GM12874 (cell line): ENCODE results near the gene ASCC2.

Experiments
- CTCF ChIP-seq: IDR thresholded peaks from 2 replicates; pipeline ENCODE4 v1.5.1; 2011; ENCODE audit warnings: low read depth, mild to moderate bottlenecking, control low read depth, low read length, moderate library complexity; ENCODE audit not compliant: insufficient read depth

ASCC2 gene

GRCh38 chr22:29867851-29868250, 29.8 kb upstream of the ASCC2 start:
- TF ChIP-seq CTCF = no peak

DNA sequence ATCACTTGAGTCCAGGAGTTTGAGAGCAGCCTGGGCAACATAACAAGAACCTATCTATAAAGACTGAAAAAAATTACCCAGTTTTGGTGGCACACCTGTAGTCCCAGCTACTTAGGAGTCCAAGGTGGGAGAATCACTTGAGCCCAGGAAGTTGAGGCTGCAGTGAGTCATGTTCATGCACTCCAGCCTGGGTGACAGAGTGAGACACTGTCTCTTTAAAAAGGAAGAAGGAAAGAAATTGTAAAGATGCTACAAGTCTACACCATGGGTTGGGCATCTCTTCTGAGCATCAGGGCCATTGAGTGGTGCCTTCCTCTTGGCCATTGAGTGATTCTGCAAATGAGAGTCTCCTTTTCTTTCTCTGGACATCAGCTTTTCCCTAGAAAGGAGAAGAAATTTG, 29.2 kb upstream of the ASCC2 start:
- TF ChIP-seq CTCF = no peak

GRCh38 chr22:29861672-29862297, 23.7 kb upstream of the ASCC2 start:
- no peak for TF ChIP-seq CTCF

DNA sequence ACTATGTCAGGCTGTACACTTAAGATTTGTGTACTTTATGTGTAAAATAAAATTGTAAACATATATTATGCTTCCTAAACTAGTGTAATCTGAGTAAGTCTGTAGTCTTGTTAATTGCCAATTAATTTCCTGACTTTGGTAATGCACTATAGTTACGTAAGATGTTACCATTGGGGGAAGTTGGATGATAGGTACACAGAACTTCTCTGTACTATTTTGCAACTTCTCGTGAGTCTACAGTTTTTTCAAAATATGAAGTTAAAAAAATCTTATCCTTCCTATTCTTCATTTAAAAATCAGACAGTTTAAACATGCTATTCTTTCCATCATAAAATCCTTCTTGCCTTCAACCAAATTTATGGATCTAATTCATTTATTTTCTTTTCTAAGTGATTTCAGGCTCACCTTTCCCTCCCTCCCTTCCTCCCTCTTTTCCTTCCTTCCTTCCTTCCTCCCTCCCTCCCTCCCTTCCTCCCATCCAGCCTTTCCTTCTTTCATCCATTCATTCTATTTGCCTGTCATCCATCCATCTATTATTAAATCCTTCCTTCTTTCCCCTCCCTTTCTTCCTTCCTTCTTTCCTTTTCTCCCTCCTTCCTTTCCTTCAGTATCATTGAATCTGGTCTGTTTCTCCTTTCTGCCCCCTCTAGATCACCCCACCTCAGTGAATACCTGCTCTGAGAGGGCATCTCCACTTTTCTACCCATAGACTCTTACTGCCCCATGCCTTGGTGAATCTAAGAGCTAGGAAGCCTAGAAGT, 22.1 kb upstream of the ASCC2 start:
- no peak for TF ChIP-seq CTCF

DNA sequence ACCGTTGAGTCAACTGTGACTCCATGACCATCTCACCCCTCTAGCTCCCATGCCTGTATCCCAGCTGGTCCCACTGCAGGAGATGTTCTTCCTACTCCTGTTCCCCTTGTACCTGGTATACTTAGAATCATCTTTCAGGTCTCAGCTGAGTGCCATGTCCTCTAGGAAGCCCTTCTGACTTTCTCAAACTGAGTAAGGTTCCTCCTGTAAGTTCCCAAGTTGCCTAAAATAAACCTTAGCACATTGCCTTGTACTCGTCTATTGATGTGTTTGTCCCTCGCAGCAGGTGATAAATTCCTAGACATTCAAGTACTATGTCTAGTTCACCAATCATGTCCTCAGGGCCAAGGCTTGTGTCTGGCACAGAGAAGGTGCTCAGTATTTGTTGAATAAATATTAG, 18.4 kb upstream of the ASCC2 start:
- TF ChIP-seq CTCF = no peak

- TF ChIP-seq CTCF = no peak
These were observed 17.6 kb upstream of the ASCC2 start for GRCh38 chr22:29855611-29856181.

DNA sequence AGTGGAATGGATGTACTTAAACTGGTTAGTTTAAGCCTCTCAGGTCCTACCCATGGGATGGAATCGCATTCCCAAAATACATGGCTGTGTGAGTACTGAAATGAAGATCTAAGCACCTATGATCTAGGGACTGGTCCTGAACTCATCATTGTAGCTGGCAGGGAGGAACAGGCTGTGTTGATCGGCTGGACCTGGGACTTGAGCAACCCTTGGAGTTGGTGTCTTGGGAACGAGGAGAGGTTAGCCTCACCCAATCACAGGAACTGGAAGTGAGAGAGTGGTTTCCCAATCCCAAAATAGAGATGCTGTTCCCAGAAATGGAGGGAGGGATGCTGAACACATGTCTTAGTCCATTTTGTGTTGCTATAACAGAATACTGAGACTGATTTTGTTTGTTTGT, 16.4 kb upstream of the ASCC2 start:
- TF ChIP-seq CTCF = no peak
